CD1c-positive myeloid dendritic cell (primary cell): ENCODE data around the gene FRMPD4.
"Not testable (repeated sequence)": the region's sequence is repeated elsewhere in the genome, so short reads cannot be mapped to it uniquely, and the experiment has no call there.

Source experiments
- DNase-seq: peaks from one replicate; pipeline ENCODE4 v3.0.0-alpha.2; 2016; ENCODE audit errors: extremely low spot score

Gene FRMPD4

GRCh38 chrX:12526306-12526705, 388.0 kb downstream of the FRMPD4 start:
- no peak for DNase-seq

- not testable (repeated sequence) for DNase-seq
These were observed 399.8 kb downstream of the FRMPD4 start for GRCh38 chrX:12538096-12538495.

GRCh38 chrX:12542251-12542650, 404.0 kb downstream of the FRMPD4 start:
- not testable (repeated sequence) for DNase-seq

- no peak for DNase-seq
These were observed 410.1 kb downstream of the FRMPD4 start for GRCh38 chrX:12548341-12548740.

GRCh38 chrX:12548746-12549145, 410.5 kb downstream of the FRMPD4 start:
- DNase-seq = no peak

GRCh38 chrX:12554206-12554605, 415.9 kb downstream of the FRMPD4 start:
- DNase-seq = no peak

GRCh38 chrX:12563121-12563520, 424.8 kb downstream of the FRMPD4 start:
- no peak for DNase-seq

GRCh38 chrX:12564221-12564620, 425.9 kb downstream of the FRMPD4 start:
- DNase-seq = no peak

- peak; percentile 1 for DNase-seq
These were observed 429.6 kb downstream of the FRMPD4 start for GRCh38 chrX:12567857-12568256.

- no peak for DNase-seq
These were observed 432.7 kb downstream of the FRMPD4 start for GRCh38 chrX:12570859-12571501.

- DNase-seq = no peak
These were observed 441.0 kb downstream of the FRMPD4 start for GRCh38 chrX:12579311-12579710.

- no peak for DNase-seq
These were observed 442.3 kb downstream of the FRMPD4 start for GRCh38 chrX:12580548-12580947.

- no peak for DNase-seq
These were observed 443.3 kb downstream of the FRMPD4 start for GRCh38 chrX:12581546-12581945.

GRCh38 chrX:12582649-12583048, 444.4 kb downstream of the FRMPD4 start:
- no peak for DNase-seq

GRCh38 chrX:12583543-12583942, 445.3 kb downstream of the FRMPD4 start:
- no peak for DNase-seq

- no peak for DNase-seq
These were observed 457.4 kb downstream of the FRMPD4 start for GRCh38 chrX:12595720-12596119.

- DNase-seq = peak; percentile 68
These were observed 471.8 kb downstream of the FRMPD4 start for GRCh38 chrX:12610079-12610478.

GRCh38 chrX:12611471-12611870, 473.2 kb downstream of the FRMPD4 start:
- no peak for DNase-seq

GRCh38 chrX:12614266-12614665, 476.0 kb downstream of the FRMPD4 start:
- no peak for DNase-seq

GRCh38 chrX:12615061-12615460, 476.8 kb downstream of the FRMPD4 start:
- DNase-seq = no peak

GRCh38 chrX:12617241-12617640, 479.0 kb downstream of the FRMPD4 start:
- no peak for DNase-seq

- DNase-seq = no peak
These were observed 509.0 kb downstream of the FRMPD4 start for GRCh38 chrX:12647230-12647629.

- DNase-seq = no peak
These were observed 510.7 kb downstream of the FRMPD4 start for GRCh38 chrX:12648995-12649394.

- no peak for DNase-seq
These were observed 519.2 kb downstream of the FRMPD4 start for GRCh38 chrX:12657433-12657832.
